NCI-H345 (cell line): Measurements from ENCODE around the gene PKHD1.

Experiments used
- DNase-seq: peaks from one replicate; lab custom pipeline; 2025; lab: John Stamatoyannopoulos, UW

The PKHD1 gene, protein sequence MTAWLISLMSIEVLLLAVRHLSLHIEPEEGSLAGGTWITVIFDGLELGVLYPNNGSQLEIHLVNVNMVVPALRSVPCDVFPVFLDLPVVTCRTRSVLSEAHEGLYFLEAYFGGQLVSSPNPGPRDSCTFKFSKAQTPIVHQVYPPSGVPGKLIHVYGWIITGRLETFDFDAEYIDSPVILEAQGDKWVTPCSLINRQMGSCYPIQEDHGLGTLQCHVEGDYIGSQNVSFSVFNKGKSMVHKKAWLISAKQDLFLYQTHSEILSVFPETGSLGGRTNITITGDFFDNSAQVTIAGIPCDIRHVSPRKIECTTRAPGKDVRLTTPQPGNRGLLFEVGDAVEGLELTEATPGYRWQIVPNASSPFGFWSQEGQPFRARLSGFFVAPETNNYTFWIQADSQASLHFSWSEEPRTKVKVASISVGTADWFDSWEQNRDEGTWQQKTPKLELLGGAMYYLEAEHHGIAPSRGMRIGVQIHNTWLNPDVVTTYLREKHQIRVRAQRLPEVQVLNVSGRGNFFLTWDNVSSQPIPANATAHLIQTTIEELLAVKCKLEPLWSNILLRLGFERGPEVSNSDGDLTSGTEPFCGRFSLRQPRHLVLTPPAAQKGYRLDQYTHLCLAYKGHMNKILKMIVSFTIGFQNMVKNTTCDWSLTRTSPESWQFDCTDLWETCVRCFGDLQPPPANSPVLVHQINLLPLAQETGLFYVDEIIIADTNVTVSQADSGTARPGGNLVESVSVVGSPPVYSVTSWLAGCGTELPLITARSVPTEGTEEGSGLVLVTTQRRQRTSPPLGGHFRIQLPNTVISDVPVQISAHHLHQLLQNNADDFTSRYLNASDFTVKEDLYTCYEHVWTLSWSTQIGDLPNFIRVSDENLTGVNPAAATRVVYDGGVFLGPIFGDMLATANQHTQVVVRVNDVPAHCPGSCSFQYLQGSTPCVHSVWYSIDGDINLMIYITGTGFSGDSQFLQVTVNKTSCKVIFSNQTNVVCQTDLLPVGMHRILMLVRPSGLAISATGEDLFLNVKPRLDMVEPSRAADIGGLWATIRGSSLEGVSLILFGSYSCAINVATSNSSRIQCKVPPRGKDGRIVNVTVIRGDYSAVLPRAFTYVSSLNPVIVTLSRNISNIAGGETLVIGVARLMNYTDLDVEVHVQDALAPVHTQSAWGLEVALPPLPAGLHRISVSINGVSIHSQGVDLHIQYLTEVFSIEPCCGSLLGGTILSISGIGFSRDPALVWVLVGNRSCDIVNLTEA (N-terminal part only)

DNA sequence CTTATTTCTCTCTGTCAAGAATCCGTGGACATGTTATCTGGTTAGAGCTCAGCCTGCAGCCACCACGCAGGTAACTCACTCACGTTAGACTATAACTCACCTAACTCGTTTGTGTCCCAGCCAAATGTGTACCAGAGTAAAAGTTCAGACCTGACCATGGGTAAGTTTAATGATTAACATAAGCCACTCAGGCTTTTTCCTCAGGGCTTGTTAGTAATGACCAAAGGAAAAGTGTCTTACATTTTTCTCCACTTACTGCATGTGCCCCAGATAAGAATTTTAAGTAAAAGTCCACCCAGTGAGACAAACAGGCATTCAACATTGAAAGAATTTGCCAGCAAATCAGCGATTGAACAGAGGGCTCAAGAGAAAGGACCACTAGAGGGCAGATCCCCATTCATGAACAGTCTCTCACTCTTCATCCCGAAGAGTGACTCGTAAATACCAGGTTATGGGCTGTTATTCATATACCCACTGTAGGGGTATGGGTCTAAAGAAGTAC lies at the start of gene PKHD1:
Gene PKHD1 (minus strand): TSS at position 116 of the 502 bp plus-strand sequence. CDS start 2,680 bp downstream, outside the sequence.
- no peak for DNase-seq

DNA sequence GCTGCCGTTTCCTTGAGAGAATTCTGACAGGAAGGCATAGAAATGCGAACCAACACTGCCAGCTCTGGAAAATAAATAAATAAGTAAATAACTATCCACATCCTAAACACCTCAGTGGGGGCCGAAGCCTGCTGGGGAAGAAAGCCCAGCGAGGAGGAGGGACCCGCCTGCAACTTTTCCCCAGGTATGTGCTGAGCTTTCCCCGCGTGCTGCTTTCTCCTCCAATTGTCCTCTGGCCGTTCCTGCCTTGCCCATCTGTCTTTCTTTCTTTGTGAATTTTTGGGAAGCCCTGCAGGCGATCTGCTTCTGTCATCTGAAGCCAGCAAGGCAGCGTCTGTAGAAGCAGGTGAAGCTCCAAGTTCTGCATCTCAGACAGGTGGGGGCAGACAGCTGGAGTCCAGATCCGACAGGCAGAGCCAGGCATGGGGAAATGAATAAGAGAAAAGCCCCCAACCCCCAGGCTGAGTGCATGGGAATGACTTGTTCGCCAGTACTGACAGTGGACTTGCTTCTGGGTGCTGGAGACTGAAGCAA lies 49.6 kb upstream of the PKHD1 start:
- DNase-seq = no peak

DNA sequence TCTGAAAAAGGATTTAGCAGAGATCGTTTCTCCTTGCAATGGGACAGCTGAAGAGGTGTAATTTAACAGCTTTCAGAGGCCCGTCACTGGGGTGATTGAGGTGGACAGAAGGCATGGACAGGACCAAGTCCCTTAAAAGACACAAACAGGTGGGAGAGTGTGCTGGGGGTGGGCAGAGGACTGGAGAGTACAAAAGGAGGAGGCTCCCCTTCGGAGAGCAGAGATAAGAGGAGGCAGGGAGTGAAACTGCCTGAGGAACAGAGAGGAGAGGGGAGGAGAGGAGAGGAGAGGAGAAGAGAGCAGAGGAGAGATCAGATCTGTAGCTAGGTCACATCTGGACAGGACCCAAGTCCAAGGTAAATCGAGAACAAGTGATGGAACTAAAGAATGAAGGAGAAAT lies 48.6 kb upstream of the PKHD1 start:
- DNase-seq = no peak

DNA sequence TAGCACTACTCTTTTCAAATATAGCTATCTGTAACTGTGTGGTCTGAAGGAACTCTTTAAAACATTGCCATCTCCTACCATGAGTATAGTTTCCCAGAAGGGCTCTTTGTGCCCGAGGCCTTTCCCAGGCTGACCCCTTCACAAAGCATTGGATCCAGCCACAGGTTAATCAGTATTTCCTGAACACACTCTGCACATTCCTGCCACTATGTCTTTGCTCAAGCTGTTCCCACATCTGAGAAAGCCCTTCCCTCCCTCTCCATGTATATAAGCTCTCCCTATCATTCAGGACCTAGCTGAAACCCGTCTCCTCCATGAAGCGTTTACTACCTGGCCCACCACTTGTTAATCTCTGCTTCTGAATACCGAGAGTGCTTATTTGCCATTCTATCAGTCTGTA lies 47.8 kb upstream of the PKHD1 start:
- no peak for DNase-seq

DNA sequence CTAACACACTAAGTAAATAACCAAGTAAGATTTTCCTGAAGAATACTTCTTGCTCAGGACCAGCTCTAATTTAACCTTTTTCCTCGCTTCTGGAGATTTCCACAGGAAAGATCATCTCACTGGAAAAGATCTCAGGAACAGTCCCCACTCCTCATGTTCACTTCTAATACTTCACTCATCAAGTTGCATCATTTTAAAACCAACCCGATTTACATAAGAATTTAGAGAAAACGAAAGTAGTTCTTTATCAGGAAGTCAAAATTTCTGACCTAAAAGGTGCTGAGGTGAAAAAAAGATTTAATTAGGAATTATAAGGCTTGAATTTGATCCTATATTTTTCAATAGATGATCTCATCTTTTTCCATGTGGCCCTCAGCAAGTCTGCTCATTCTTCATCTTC lies 46.6 kb upstream of the PKHD1 start:
- DNase-seq = no peak

DNA sequence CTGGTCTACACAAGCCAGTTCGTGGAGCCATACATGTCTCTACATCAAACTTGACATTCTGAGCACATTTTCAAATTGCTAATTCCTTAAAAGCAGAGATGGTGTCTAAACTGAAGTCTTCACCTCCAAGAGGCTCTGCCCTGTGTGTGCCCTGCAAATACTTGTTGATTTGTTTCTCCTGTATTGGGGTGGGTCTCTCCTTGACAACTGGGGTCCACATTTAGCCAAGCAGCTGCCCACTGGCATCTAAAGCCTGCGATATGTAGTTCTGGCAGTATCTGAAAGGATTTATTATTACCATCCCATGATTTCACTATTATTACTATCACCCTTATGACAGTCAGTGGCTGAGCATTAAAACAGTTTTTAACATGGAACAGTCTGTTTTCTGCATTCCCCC lies 45.9 kb upstream of the PKHD1 start:
- no peak for DNase-seq

DNA sequence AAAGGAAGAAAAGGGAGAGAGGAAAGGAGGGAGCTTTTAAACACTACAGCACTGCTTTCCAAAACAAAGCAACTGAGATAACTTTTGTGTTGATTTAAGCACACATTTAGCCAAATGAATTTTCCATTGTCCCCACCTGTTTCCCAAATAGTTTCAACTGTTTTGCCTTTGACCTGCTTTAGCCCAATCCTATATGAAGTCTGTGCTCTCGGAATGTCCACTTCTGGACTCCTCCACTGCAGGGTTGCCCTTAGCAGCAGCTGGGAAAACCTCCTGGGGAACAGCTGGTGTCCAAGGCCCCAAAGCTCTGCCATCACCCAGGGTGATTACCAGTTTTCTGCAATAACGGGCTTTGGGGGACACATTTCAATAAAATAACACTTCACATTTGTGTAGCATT lies 44.9 kb upstream of the PKHD1 start:
- DNase-seq = no peak

DNA sequence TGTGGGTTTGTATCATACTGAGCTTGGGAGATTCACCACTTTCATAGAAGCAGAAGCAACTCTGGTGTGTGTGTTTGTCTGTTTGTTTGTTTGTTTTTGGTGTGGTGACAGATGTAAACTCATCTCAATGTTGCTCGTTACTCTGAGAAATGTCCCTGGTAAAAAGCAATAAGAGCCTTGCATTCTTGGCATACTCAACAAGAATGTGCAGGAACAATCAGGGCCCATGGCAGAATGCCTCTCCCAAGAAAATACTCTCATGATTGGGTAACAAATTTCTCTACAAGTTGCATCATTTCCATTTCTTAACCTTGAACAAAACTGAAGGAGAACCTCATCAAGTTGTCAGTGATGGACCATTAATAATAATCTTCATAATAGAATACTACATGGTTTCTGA lies 43.0 kb upstream of the PKHD1 start:
- DNase-seq = no peak

DNA sequence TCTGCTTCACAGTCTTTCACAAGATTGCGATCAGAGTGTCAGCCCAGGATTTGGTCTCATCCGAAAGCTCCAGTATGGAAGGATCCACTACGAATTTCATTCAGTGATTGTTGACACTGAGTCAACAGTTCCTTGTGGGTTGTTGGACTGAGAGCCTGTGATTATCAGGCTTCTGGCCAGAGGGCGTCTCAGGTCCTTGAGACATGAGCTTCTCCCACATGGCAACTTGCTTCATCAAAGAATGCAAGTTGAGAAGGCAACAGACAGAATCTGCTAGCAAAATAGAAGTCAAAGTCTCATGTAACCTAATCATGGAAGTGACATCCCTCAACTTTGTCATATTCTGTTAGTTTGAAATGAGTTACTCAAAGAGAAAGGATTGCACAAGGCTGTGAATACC lies 40.5 kb upstream of the PKHD1 start:
- DNase-seq = no peak

DNA sequence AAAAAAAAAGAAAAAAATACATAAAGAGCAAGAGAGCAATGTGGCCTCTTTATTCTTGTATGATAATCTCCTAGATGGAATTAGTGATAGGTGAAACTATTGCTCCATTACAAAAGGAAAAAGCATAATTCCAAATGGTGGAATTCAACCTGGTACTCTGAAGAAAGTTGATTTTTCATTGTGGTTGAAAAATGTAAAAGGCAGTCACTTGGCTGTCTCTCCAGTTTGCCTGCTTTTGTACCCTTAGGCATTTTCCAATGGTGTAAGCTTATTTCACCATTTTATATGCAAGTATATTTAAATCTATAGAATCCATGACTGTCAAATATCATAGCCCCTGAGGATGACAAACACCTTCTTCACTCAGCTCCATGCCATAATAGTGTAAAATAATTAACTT lies 38.8 kb upstream of the PKHD1 start:
- DNase-seq = no peak

DNA sequence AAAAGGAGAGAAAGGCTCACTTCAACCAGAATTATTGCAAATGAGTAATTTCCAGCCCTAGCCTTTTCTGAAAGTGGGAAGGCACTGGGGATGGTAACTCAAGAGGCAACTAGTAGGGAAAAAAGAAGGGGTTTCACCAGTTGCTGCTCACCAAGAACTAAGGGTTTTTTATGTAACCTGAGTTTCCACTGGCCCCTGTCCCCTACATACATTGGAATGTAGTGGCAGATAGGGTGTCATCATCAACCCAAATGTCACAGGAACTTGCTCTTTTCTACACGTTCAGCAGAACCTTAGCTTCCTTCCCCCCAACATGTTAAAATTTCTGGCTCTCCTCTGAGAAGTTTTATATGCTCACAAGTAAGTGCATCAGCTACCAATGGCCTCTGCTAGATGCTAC lies 38.2 kb upstream of the PKHD1 start:
- no peak for DNase-seq

DNA sequence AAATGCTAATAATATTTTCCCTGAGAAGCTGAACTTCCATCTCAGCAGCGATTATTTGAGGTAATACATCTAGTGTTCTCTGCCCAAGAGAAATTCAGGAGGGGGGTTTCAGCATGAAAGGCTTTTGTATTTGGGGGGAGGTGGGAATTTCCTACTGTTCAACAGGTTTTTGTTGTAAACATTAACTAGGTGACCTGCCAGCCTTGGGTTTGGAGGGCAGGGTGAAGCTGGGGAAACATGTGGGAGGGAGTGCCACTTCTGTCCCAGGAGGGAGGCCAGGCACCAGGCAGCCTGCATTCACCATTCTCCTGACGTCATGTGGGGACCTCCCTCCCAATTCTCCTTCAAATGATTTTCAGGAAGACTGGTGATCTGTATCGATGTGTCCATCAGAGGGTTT lies 37.7 kb upstream of the PKHD1 start:
- DNase-seq = no peak

DNA sequence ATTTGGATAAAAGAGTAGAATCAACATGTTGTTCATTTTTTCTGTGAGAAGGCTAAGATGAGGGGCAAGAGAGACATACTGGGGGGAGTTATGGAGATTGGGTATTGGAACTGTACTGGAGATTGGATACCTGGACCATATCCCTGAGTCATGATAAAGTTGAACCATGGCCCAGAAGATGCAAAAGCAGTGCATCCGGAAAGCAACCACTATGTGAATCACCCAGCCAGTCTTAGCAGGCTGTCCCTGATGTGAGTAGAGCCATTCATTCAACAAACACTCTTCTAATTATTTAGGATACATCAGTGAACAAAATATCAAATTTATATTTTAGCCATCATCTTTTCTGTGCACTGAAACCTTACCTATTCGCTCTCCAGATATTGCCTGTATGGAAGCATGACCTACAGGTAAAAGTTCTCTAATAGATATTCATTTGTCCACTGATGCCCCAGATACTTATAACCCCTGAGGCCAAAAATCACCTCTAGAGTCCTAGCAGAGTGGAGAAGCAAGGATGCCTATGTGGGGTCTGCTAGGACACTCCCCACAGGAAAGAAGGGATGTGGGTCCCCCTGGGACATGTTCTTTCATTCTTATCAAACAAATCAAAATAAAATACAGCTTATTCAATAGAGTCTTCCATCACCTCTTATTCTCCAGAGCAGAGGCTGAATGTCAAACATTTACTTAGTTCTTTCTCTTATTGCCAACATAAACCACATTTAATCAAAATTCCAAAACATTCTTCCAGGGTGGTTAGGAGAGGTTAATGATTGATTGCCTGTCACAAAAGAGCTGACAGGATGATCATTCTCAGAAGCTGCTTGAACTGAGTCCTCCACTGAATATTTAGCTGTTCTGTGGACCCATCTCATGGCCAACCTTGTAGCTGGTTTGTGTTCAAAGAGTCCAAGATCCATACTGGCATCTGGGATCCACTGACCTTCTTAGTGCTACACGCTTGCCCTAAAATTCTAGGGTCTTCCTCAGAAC lies 37.0 kb upstream of the PKHD1 start:
- no peak for DNase-seq

DNA sequence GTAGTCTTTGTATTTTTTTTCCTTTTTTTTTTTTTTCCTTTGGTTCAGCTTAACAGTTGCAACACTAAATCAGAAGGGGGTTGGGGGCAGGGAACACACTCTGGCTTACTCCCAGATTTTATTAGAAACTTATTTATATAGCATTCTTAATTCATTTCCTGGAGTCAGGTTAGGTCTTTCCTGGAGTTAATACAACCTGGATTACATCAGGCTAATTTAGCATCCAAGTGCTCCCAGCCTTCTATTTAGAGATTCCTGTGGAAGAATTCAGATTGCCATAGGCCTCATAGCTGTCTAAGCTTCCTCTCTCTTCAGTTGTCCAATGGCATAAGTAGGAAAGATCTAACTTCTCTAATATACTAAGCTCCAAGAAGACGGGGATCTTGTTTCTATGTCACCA lies 35.8 kb upstream of the PKHD1 start:
- DNase-seq = no peak

DNA sequence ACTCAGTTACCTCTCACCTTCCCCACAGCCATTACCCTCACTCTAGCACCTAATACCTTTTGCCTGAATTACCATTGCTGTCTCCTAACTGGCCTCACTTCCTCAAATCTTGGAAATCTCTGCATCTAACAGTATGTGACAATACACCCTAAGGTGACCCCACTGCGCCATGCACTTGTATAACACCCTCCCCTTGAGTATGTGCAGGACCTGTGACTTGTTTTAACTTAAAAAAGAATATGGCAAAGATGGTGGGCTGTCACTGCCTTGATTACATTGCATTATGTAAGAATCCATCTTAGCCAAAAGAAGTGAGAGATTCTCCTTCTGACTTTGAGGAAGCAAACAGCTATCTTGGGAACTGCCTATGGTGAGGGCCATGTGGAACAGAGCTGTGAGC lies 29.9 kb upstream of the PKHD1 start:
- DNase-seq = no peak

DNA sequence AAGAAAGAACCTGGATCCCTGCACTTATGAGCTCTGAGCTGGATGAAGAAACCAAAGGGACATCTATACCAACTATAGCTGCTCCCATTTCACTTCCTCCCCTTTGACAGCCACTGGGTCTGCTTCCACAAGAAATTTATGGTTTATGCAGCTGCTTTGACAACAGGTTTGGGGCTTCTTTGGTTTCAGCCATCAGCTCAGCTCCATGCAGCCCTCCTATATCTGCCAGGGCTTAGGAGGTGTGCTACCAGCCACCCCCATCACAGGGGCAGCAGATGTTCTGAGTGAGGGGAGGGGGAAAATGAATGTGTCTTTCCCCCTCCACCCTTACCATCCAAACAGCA lies 29.2 kb upstream of the PKHD1 start:
- DNase-seq = no peak

DNA sequence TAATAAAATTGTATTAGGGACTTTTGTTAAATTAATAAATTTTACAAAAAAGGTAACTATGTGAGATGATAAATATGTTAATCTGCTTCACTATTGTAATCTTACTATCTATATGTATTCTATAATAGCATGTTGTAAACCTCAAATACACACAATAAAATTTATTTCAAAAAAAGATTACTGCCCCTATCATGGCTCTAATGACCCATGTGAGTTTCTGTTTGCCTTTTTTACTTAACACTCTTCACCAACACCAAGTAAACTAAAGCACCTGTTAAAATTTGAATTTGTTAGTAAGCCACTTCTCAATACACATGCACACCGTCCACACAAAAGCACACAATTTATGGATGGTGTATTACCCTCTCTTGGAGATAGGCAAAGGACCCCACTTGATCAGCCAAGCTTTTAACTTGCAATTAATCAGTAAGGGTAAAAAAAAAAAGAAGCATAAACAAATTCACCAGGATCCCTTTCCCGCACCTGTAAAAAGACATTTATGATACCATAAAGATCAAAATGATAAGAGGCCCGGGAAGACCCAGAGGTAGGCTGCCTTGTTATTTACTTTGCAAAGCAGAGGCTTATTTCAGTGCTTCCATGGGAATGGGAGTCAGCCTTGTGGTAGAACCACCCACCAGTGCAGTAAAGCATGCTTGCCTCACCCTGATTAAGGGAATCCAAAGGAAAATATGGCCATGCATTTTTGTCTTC lies 28.6 kb upstream of the PKHD1 start:
- no peak for DNase-seq

DNA sequence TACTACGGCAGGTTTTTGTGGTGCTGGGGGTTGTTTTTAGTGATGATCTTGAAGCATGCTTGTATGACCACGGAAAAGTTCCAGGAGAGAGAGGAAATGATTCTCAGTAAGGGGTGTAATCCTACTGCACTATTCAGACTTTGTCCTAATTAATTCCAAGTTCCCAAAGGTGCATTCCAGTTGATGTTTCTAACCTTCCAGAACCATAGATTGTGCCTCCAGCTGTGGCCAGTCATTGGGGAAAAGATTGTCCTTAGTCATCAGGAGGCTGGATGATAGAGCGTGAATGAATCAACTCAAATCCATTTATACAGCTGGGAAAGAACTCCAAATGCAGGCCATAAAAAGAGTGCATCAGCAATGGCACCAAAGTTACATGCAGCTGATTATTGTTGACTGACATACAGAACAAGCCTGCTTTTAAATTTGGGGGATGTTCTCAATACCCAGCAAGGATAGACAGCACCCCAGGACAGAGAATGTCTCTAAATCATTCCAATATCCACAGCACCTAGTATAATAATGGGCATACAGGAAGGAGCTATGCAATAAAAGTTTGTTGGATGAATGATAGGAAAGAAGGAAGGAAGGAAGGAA lies 27.8 kb upstream of the PKHD1 start:
- DNase-seq = no peak

DNA sequence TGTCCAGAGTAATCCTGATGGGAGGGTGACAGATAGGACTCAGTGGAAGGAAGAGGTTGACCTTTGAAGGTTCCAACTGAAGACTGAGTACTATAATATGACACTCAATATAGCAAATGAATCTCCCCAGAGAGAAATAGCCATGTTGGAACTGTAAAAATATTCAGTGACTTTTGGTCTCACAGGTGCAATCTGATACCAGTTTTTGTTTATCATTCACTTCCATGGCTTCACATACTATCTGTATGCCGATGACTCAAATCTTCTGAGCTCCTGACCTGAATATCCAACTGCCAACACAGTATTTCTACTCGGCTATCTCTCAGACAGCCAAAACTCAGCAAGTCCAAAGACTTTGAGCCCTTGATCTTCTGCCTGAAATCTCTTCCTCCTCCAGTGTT lies 21.8 kb upstream of the PKHD1 start:
- DNase-seq = no peak

DNA sequence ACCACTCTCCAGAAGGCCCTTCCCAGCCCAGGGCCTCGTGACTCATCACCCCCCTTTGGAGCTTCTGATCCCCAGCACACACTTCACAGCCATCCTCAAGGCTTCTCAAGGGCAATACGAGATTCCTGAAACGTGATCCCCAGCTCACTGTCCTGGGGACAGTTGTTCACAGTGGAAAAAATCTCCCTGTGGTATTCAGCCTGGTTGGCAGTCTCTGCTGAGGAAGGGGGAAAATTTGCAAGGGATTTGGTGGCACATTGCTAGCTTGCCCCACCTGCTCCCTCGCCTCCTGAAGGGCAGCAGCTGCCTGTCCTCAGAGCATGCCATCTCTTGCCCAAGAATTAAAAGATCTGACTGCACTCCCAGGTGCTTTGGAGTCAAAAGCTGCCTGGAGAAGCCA lies 20.7 kb upstream of the PKHD1 start:
- no peak for DNase-seq
